ENCODE results near the gene FOXI2.

The FOXI2 gene
- total RNA-seq = 0 reads per million in 4 experiments

- DNase-seq = no peak
Observed at GRCh38 chr10:127736915-127737562, at the start of gene FOXI2. FOXI2 (plus strand) TSS chr10:127737185; CDS start chr10:127737274, 89 bp downstream.

- no peak for DNase-seq
Observed at GRCh38 chr10:127687548-127687947, 49.4 kb upstream of the FOXI2 start.

GRCh38 chr10:127690176-127690835, 46.7 kb upstream of the FOXI2 start:
- DNase-seq = no peak

- DNase-seq = no peak
Observed at GRCh38 chr10:127694580-127695193, 42.3 kb upstream of the FOXI2 start.

- DNase-seq = no peak
Observed at GRCh38 chr10:127695431-127695830, 41.6 kb upstream of the FOXI2 start.

- no peak for DNase-seq
Observed at GRCh38 chr10:127698886-127699285, 38.1 kb upstream of the FOXI2 start.

GRCh38 chr10:127699311-127699710, 37.7 kb upstream of the FOXI2 start:
- no peak for DNase-seq

- no peak for DNase-seq
Observed at GRCh38 chr10:127702271-127702670, 34.7 kb upstream of the FOXI2 start.

- DNase-seq = no peak
Observed at GRCh38 chr10:127715249-127715648, 21.7 kb upstream of the FOXI2 start.

- DNase-seq = no peak
Observed at GRCh38 chr10:127715782-127716378, 21.1 kb upstream of the FOXI2 start.

- no peak for DNase-seq
Observed at GRCh38 chr10:127720142-127720541, 16.8 kb upstream of the FOXI2 start.

- no peak for DNase-seq
Observed at GRCh38 chr10:127720903-127721302, 16.1 kb upstream of the FOXI2 start.

GRCh38 chr10:127734753-127735152, 2.2 kb upstream of the FOXI2 start:
- no peak for DNase-seq

- no peak for DNase-seq
Observed at GRCh38 chr10:127735156-127735555, 1.8 kb upstream of the FOXI2 start.

- DNase-seq = no peak
Observed at GRCh38 chr10:127735723-127736221, 1.2 kb upstream of the FOXI2 start.

GRCh38 chr10:127736222-127736914, 617 bp upstream of the FOXI2 start:
- DNase-seq = no peak

- no peak for DNase-seq
Observed at GRCh38 chr10:127737563-127738511, 852 bp downstream of the FOXI2 start.

- no peak for DNase-seq
Observed at GRCh38 chr10:127738512-127739424, 1.8 kb downstream of the FOXI2 start.

GRCh38 chr10:127739908-127740307, 2.9 kb downstream of the FOXI2 start:
- no peak for DNase-seq

GRCh38 chr10:127740596-127740995, 3.6 kb downstream of the FOXI2 start:
- no peak for DNase-seq

- no peak for DNase-seq
Observed at GRCh38 chr10:127743205-127743604, 6.2 kb downstream of the FOXI2 start.
